HUES64 (cell line): ENCODE data around the gene SARDH.
"Not testable (repeated sequence)": the region's sequence is repeated elsewhere in the genome, so short reads cannot be mapped to it uniquely, and the experiment has no call there.

Experiments
- H3K27ac ChIP-seq: 2 replicates; pipeline ENCODE4 v1.7.0; 2013; ENCODE audit warnings: low read depth, low read length, inconsistent platforms
- H3K27me3 ChIP-seq: 2 replicates; pipeline ENCODE4 v1.6.1; 2013; ENCODE audit warnings: mild to moderate bottlenecking, low read length; ENCODE audit not compliant: insufficient read depth
- H3K36me3 ChIP-seq: 2 replicates; pipeline ENCODE4 v1.6.1; 2013; ENCODE audit warnings: mild to moderate bottlenecking, low read length; ENCODE audit not compliant: insufficient read depth
- H3K4me1 ChIP-seq: 2 replicates; pipeline ENCODE4 v1.6.1; 2013; ENCODE audit warnings: mild to moderate bottlenecking, low read length, moderate library complexity; ENCODE audit not compliant: insufficient read depth
- H3K4me3 ChIP-seq: 2 replicates; pipeline ENCODE4 v1.5.1; 2013; ENCODE audit warnings: mild to moderate bottlenecking, low read length, moderate library complexity
- H3K9ac ChIP-seq: 2 replicates; pipeline ENCODE4 v1.6.1; 2013; ENCODE audit warnings: mild to moderate bottlenecking, low read depth, low read length
- H3K9me3 ChIP-seq: 2 replicates; pipeline ENCODE4 v1.6.1; 2013; ENCODE audit warnings: low read depth, low read length; ENCODE audit not compliant: insufficient read depth
- WGBS: fragments of 150-250, 120-280 bp; methylation state at CpG from one replicate; pipeline ENCODE4 v1.1.7; 2013; ENCODE audit warnings: missing lambda C conversion rate; 5-methylcytosine and 5-hydroxymethylcytosine counted together

The SARDH gene

GRCh38 chr9:133683586-133684120, 54.5 kb downstream of the SARDH start:
- H3K36me3 ChIP-seq: no peaks in the 10 kb centered on the region
- H3K4me3 ChIP-seq: no peak overlapping the region
- no peak overlapping the region for H3K27ac ChIP-seq
- no peaks in the 10 kb centered on the region for H3K4me1 ChIP-seq
- no peaks in the 10 kb centered on the region for H3K9me3 ChIP-seq
- no peaks in the 10 kb centered on the region for H3K27me3 ChIP-seq
- WGBS: 78% methylated on average over 19 of the region's 19 CpGs
- no peak overlapping the region for H3K9ac ChIP-seq

GRCh38 chr9:133682818-133683585, 55.1 kb downstream of the SARDH start:
- Histone ChIP-seq H3K9me3 (no peaks in the 10 kb centered on the region), H3K9ac (no peak overlapping the region), H3K4me3 (no peak overlapping the region), H3K27ac (no peak overlapping the region), H3K27me3 (no peaks in the 10 kb centered on the region), H3K4me1 (no peaks in the 10 kb centered on the region), H3K36me3 (no peaks in the 10 kb centered on the region)
- 93% methylated on average over 20 of the region's 20 CpGs for WGBS

GRCh38 chr9:133681658-133682306, 56.4 kb downstream of the SARDH start:
- H3K4me3 ChIP-seq: no peak overlapping the region
- no peaks in the 10 kb centered on the region for H3K36me3 ChIP-seq
- 96% methylated on average over 35 of the region's 35 CpGs for WGBS
- no peak overlapping the region for H3K9ac ChIP-seq
- no peaks in the 10 kb centered on the region for H3K4me1 ChIP-seq
- H3K27ac ChIP-seq: no peak overlapping the region
- H3K27me3 ChIP-seq: no peaks in the 10 kb centered on the region
- H3K9me3 ChIP-seq: no peaks in the 10 kb centered on the region

- no peak overlapping the region for H3K27ac ChIP-seq
- H3K4me3 ChIP-seq: no peak overlapping the region
- H3K9ac ChIP-seq: no peak overlapping the region
- H3K9me3 ChIP-seq: no peaks in the 10 kb centered on the region
- H3K36me3 ChIP-seq: no peaks in the 10 kb centered on the region
- H3K4me1 ChIP-seq: no peaks in the 10 kb centered on the region
- no peaks in the 10 kb centered on the region for H3K27me3 ChIP-seq
- WGBS: 92% methylated on average over 20 of the region's 20 CpGs
Observed at GRCh38 chr9:133680976-133681657, 57.0 kb downstream of the SARDH start.

- H3K27me3 ChIP-seq: no peaks in the 10 kb centered on the region
- H3K4me3 ChIP-seq: no peak overlapping the region
- H3K9me3 ChIP-seq: no peaks in the 10 kb centered on the region
- no peaks in the 10 kb centered on the region for H3K4me1 ChIP-seq
- no peak overlapping the region for H3K27ac ChIP-seq
- H3K36me3 ChIP-seq: no peaks in the 10 kb centered on the region
- H3K9ac ChIP-seq: no peak overlapping the region
- 90% methylated on average over 21 of the region's 21 CpGs for WGBS
Observed at GRCh38 chr9:133680250-133680975, 57.7 kb downstream of the SARDH start.

- H3K9me3 ChIP-seq: no peaks in the 10 kb centered on the region
- no peaks in the 10 kb centered on the region for H3K36me3 ChIP-seq
- no peak overlapping the region for H3K9ac ChIP-seq
- WGBS: 94% methylated on average over 35 of the region's 35 CpGs
- H3K27ac ChIP-seq: no peak overlapping the region
- H3K4me3 ChIP-seq: no peak overlapping the region
- no peaks in the 10 kb centered on the region for H3K27me3 ChIP-seq
- peaks cover 3% of the 10 kb centered on the region; the same call in 1 of the 2 replicates for H3K4me1 ChIP-seq
Observed at GRCh38 chr9:133679466-133680061, 58.6 kb downstream of the SARDH start.

- H3K4me1 ChIP-seq: peaks cover 6% of the 10 kb centered on the region; the same call in 1 of the 2 replicates
- no peak overlapping the region for H3K27ac ChIP-seq
- no peak overlapping the region for H3K4me3 ChIP-seq
- 89% methylated on average over 15 of the region's 15 CpGs for WGBS
- H3K27me3 ChIP-seq: no peaks in the 10 kb centered on the region
- H3K36me3 ChIP-seq: no peaks in the 10 kb centered on the region
- no peaks in the 10 kb centered on the region for H3K9me3 ChIP-seq
- H3K9ac ChIP-seq: no peak overlapping the region
Observed at GRCh38 chr9:133679056-133679455, 59.1 kb downstream of the SARDH start.

- no peak overlapping the region for H3K9ac ChIP-seq
- H3K36me3 ChIP-seq: no peaks in the 10 kb centered on the region
- no peak overlapping the region for H3K27ac ChIP-seq
- no peaks in the 10 kb centered on the region for H3K27me3 ChIP-seq
- WGBS: 88% methylated on average over 17 of the region's 17 CpGs
- H3K4me1 ChIP-seq: peaks cover 6% of the 10 kb centered on the region; the same call in 1 of the 2 replicates
- no peaks in the 10 kb centered on the region for H3K9me3 ChIP-seq
- H3K4me3 ChIP-seq: no peak overlapping the region
Observed at GRCh38 chr9:133677126-133678010, 60.8 kb downstream of the SARDH start.

- 88% methylated on average over 10 of the region's 10 CpGs for whole genome bisulfite sequencing
- H3K4me3 ChIP-seq: no peak overlapping the region
- H3K4me1 ChIP-seq: peaks cover 6% of the 10 kb centered on the region; the same call in 1 of the 2 replicates
- no peaks in the 10 kb centered on the region for H3K36me3 ChIP-seq
- no peaks in the 10 kb centered on the region for H3K9me3 ChIP-seq
- no peaks in the 10 kb centered on the region for H3K27me3 ChIP-seq
- no peak overlapping the region for H3K9ac ChIP-seq
- H3K27ac ChIP-seq: no peak overlapping the region
Observed at GRCh38 chr9:133676450-133676849, 61.7 kb downstream of the SARDH start.

GRCh38 chr9:133675796-133676195, 62.4 kb downstream of the SARDH start:
- not testable (repeated sequence) for H3K36me3 ChIP-seq, H3K4me1 ChIP-seq, H3K9me3 ChIP-seq, H3K27me3 ChIP-seq, H3K9ac ChIP-seq, H3K4me3 ChIP-seq, H3K27ac ChIP-seq
- 97% methylated on average over 3 of the region's 3 CpGs for WGBS
